PFSK-1 (cell line): Measurements from ENCODE around the gene EPHA4. TPM values are rescaled to one million over a fixed set of nuclear protein-coding genes. Genes with fewer than 3 reads are reported as not detected.
A peak's percentile ranks its signal among the peaks of the same experiment; 100 is the strongest.

ENCODE experiments used
- FOXP2 ChIP-seq: optimal IDR thresholded peaks from 2 replicates; pipeline ENCODE3; 2011; ENCODE audit warnings: borderline replicate concordance, control low read depth, inconsistent platforms; ENCODE audit not compliant: insufficient read depth; ENCODE audit errors: extremely low read length, extremely low read depth
- POLR2AphosphoS5 ChIP-seq: IDR thresholded peaks from 2 replicates; pipeline ENCODE4 v1.6.1; 2012; ENCODE audit warnings: low read depth, mild to moderate bottlenecking, control low read depth, low read length, moderate library complexity
- SIN3A ChIP-seq: IDR thresholded peaks from 2 replicates; pipeline ENCODE4 v1.6.1; 2012; ENCODE audit warnings: mild to moderate bottlenecking, low read length, moderate library complexity, borderline replicate concordance; ENCODE audit not compliant: insufficient read depth
- TAF1 ChIP-seq: IDR thresholded peaks from 2 replicates; pipeline ENCODE4 v1.6.1; 2012; ENCODE audit warnings: low read length, control low read depth, borderline replicate concordance; ENCODE audit not compliant: insufficient read depth
- polyA plus RNA-seq: library from polyadenylated mRNA; unstranded; fragments of >200 nt; gene quantifications from one replicate; pipeline ENCODE4 v1.2.1, GENCODE V29; 2012; ENCODE audit warnings: low read depth, missing spikeins; ENCODE audit not compliant: insufficient read length
- TF ChIP-seq, protein P1 (sequence below), 2 experiments: IDR thresholded peaks; 2 replicates each; pipeline versions ENCODE4 v1.6.1 to v1.8.0; 2011 to 2012; ENCODE audit warnings: low read depth in 2 of 2, low read length in 2 of 2, control low read depth in 1 of 2, inconsistent platforms in 1 of 2, mild to moderate bottlenecking in 1 of 2, moderate library complexity in 1 of 2; ENCODE audit not compliant: insufficient read depth in 1 of 2

Gene EPHA4
- polyA plus RNA-seq = 3.8 TPM

DNA sequence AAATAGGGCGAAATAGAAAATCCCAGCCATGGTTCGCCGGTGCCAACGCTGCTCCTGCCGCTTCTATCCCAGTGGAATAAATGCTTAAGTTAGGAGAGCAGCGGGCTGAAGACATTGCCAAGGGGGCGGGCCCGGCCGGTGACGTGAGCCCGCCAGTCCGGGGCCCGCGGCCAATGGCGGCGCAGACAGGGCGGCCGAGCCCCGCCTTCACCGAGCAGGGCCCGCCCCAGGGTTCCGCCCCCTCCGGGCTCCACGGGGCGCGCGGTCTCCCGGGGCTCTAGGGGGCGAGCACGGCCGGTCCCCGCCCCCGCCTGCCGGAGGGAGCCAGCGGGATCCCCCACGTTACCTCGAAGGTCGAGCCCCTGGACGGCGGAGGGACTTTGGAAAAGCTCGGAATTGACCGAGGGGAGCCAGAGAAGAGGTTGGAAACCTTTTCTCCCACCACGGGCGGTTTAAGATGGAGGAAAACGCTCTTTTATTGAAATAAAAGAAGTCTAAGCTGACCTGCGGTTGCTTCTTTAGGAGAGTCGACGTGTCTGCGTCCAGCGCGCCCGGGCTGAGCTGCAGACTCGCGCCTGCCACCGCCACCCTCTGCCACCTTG, at the start of gene EPHA4:
TSS of gene EPHA4 (minus strand) at position 86 of the 602 bp plus-strand sequence. CDS start at position 30, 56 bp downstream.
- TF ChIP-seq TAF1 (0 out of 2 replicates have a peak, but pooled peaks have one; percentile 34), SIN3A (no peak), POLR2AphosphoS5 (peak; percentile 46; the same call in 1 of the 2 replicates), FOXP2 (no peak)

DNA sequence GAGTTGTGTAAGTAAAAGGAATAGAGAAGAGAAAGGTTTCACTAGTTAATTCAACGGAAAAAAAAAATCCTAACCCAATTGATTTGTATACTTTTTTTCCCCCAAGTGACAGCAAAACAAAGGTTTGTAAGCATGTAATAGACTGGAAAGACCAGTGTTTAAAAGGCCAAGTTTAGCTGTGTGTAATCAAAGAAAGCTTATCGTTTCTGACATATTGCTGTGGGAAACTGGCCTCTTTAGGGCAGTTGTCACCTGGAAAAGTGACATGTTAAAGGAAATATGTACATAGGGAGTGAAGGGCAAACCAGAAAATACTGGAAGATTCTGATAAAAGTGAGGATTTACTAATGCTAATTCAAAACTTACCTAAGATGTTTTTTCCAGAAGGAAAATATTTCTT, 45.9 kb upstream of the EPHA4 start:
- no peak for TF ChIP-seq FOXP2
- TF ChIP-seq TAF1 = no peak
- no peak for TF ChIP-seq POLR2AphosphoS5
- TF ChIP-seq, protein P1, sequence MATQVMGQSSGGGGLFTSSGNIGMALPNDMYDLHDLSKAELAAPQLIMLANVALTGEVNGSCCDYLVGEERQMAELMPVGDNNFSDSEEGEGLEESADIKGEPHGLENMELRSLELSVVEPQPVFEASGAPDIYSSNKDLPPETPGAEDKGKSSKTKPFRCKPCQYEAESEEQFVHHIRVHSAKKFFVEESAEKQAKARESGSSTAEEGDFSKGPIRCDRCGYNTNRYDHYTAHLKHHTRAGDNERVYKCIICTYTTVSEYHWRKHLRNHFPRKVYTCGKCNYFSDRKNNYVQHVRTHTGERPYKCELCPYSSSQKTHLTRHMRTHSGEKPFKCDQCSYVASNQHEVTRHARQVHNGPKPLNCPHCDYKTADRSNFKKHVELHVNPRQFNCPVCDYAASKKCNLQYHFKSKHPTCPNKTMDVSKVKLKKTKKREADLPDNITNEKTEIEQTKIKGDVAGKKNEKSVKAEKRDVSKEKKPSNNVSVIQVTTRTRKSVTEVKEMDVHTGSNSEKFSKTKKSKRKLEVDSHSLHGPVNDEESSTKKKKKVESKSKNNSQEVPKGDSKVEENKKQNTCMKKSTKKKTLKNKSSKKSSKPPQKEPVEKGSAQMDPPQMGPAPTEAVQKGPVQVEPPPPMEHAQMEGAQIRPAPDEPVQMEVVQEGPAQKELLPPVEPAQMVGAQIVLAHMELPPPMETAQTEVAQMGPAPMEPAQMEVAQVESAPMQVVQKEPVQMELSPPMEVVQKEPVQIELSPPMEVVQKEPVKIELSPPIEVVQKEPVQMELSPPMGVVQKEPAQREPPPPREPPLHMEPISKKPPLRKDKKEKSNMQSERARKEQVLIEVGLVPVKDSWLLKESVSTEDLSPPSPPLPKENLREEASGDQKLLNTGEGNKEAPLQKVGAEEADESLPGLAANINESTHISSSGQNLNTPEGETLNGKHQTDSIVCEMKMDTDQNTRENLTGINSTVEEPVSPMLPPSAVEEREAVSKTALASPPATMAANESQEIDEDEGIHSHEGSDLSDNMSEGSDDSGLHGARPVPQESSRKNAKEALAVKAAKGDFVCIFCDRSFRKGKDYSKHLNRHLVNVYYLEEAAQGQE (IDR thresholded peaks at IDR 0.05; ENCODE audit: insufficient read depth in 1 of 2, low read depth in 2 of 2, low read length in 2 of 2) = no peak
- no peak for TF ChIP-seq SIN3A

DNA sequence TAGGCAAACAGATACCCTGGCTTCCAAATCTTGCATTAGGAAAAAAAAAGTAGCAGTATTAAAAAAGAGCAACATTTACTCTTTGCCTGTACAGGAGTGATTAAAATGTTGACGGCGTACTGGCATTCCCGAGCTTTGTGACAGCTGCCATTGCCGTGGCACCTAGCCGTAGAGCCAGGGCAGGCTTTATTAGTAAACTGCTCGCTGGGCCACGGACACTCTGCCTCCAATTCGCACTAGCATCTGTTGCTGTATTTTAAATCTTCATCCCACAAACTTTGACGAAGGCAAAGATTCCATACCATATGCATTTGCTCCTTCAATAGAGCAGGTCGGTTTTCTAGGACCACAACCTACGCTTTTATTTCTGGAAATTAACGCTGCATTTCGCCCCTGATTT, 44.5 kb upstream of the EPHA4 start:
- TF ChIP-seq SIN3A = no peak
- TF ChIP-seq, protein P1 (IDR thresholded peaks at IDR 0.05; ENCODE audit: insufficient read depth in 1 of 2, low read depth in 2 of 2, low read length in 2 of 2) = no peak
- no peak for TF ChIP-seq FOXP2
- no peak for TF ChIP-seq TAF1
- TF ChIP-seq POLR2AphosphoS5 = no peak

DNA sequence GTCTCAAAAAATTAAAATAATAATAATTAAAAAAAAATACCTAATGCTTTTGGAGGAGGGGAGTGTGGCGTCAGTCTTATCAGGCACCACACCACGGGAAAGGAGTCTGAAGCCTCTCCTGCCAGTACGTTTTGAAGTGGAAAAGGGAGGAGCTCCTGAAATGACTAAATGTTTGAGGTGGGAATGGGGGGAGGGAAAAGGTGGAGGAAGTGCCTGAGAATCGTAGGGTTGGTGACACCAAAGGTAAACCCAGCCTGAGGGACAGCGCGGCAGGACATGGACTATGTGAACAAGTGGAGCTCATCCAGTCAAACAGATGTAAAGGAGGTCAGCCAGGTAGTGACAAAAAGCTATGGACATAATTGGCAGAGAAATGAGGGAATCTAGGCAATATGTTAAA, 42.2 kb upstream of the EPHA4 start:
- TF ChIP-seq SIN3A = no peak
- TF ChIP-seq POLR2AphosphoS5 = no peak
- TF ChIP-seq TAF1 = no peak
- TF ChIP-seq, protein P1 (IDR thresholded peaks at IDR 0.05; ENCODE audit: insufficient read depth in 1 of 2, low read depth in 2 of 2, low read length in 2 of 2) = no peak
- no peak for TF ChIP-seq FOXP2

DNA sequence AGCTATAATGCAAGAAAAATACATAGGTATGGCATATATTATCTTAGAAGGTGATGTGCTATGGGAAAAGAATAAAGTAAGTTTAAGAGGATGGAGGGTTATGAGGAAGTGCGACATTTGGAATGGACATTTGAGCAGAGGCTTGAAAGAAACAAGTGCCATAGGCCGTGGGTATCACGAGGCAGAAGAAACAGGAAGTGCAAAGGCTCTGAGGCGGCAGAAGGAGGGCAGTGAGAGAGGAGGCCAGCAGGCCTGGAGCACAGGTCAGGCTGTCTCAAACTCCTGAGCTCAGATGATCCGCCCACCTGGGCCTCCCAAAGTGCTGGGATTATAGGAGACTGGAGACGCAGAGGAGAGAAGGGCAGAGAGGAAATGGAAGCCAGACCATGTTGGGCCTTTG, 40.7 kb upstream of the EPHA4 start:
- TF ChIP-seq, protein P1 (IDR thresholded peaks at IDR 0.05; ENCODE audit: insufficient read depth in 1 of 2, low read depth in 2 of 2, low read length in 2 of 2) = no peak
- TF ChIP-seq POLR2AphosphoS5 = no peak
- no peak for TF ChIP-seq SIN3A
